ENCODE data around the gene EOLA1. TPM values are rescaled to one million over a fixed set of nuclear protein-coding genes. Genes with fewer than 3 reads are reported as not detected.
"Not testable (repeated sequence)": the region's sequence is repeated elsewhere in the genome, so short reads cannot be mapped to it uniquely, and the experiment has no call there.

Gene EOLA1
- total and polyA plus RNA-seq, 4 experiments from 2014 or later = 24.6 to 26.2 (median 25.4) TPM

DNA sequence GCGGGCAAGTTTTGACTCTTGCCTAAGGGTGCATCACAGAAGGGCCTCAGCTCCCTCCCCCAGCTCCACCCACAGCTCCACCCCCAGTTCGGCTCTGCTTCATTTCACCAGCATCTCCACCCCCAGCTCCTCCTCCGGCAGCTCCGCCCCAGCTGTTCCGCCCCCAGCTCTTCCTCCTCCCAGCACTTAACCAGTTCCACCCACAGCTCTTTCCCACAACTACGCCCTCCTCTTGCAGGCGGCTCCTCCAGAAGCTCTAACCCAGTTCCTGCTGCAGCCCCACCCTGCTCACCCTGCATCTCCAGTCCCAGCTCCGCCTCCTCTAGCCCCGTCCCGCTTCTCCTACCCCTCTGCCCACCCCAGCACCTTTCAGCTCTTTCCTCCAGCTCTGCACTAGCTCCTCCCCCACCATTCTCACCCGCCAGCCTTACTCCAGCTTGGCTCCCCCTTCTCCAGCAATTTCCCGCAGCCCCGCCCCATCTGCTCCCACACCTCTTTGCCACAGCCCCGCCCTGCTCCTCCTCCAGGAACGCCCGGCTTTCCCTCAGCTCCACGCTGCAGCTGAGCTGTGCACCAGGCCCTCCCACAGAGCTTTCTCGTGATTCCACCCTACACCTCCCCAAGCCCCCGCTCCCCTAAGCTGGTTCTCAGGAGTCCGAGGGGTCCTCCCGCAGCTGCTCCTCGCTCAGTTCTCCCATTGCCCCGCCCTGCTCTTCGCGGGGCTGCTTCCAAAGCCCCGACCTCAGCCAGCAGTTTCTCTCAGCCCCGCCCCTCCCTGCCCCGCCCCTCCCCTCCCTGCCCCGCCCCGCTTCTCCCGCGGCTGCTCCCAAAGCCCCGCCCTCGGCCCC, 1.3 kb upstream of the EOLA1 start:
- Histone ChIP-seq H3K9me3 (ENCODE audit: control insufficient read depth in 1 of 2, low read length in 2 of 2) (no peaks in the 10 kb centered on the region), H3K4me1 (ENCODE audit: insufficient read depth, low read length) (peaks cover 11% of the 10 kb centered on the region), H3K36me3 (ENCODE audit: insufficient read depth, low read length) (no peaks in the 10 kb centered on the region), H3K27ac (ENCODE audit: low read depth, low read length) (peak overlapping the region; percentile 64), H3K4me3 (ENCODE audit: low read length in 2 of 2) (peak overlapping the region in 1 of 2 donors; percentile 67), H3K27me3 (ENCODE audit: insufficient read depth, low read length) (no peaks in the 10 kb centered on the region)
- CTCF ChIA-PET (ENCODE audit: partially characterized antibody) = interaction anchor here (1.2 to 2.9 kb wide), 8 partner anchors 12 to 400 kb away, joined by 3 to 56 read pairs (median 16); partner anchors contain the start of genes EOLA2 and IDS
- Mint-ChIP-seq H3K4me1 (peaks cover 6 to 16% (median 12%) of the 10 kb centered on the region in 4 donors), H3K27me3 (no peaks in the 10 kb centered on the region), H3K9me3 (peaks cover 0 to 4% (median 0%) of the 10 kb centered on the region in 8 donors), H3K4me3 (peak overlapping the region; percentile 88 to 93 (median 90)), H3K27ac (peak overlapping the region; percentile 90 to 99 (median 97)), H3K36me3 (peaks cover 0 to 8% of the 10 kb centered on the region in 2 donors)
- POLR2A ChIA-PET (ENCODE audit: partially characterized antibody) = interaction anchor here (0.9 to 4.1 kb wide), 7 partner anchors 11 to 1154 kb away, joined by 5 to 83 read pairs (median 34); partner anchors contain the start of genes EOLA2, IDS and MTMR1
- DNase-seq = peak; percentile 82 to 94 (median 91)
- intact Hi-C loops (cut with micrococcal nuclease) = loop anchor here (1.0 kb wide), 3 partner anchors 13 to 35 kb away; no protein-coding TSS in a partner anchor

- ChIA-PET POLR2A (ENCODE audit: partially characterized antibody) (interaction anchor here (0.9 to 4.1 kb wide), 10 partner anchors 12 to 1159 kb away, joined by 3 to 83 read pairs (median 24); partner anchors contain the start of genes EOLA2, IDS and MTMR1), CTCF (ENCODE audit: partially characterized antibody) (interaction anchor here (1.2 to 2.9 kb wide), 8 partner anchors 13 to 400 kb away, joined by 3 to 56 read pairs (median 16); partner anchors contain the start of genes EOLA2 and IDS)
Observed at GRCh38 chrX:149540131-149540620, 636 bp upstream of the EOLA1 start.

DNA sequence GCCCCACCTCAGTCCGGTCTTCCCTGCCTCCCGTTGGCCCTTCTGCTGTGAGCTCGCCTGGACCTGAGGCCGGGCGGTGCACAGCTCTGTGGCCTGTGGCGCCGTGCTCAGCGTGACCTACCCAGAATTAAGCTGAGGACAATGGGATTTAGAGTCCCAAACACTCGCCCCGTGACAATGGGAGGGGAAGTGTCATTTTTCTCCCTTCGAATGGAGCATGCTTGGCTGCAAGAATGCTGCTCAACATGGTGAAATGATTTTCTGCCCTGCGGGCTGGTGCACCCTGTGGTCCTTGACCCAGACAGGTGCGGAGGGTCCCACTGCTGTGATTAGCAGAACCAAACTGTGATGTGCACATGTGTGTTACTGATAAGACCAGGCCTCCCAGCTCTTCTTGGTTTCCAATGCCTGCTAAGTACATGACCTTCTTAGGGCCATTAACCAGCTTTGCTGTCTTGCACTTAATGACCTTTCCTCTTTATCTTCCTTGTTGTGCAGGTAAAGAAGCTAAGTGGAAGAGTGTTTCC, 772 bp downstream of the EOLA1 start:
- H3K36me3 ChIP-seq (ENCODE audit: insufficient read depth, low read length) = no peaks in the 10 kb centered on the region
- Mint-ChIP-seq H3K27me3 (no peaks in the 10 kb centered on the region), H3K36me3 (peaks cover 0 to 11% of the 10 kb centered on the region in 2 donors), H3K9me3 (peaks cover 0 to 4% (median 0%) of the 10 kb centered on the region in 8 donors), H3K27ac (peak overlapping the region; percentile 90 to 100 (median 99)), H3K4me3 (peak overlapping the region; percentile 88 to 94 (median 92)), H3K4me1 (peaks cover 6 to 16% (median 12%) of the 10 kb centered on the region in 4 donors)
- intact Hi-C loops (cut with micrococcal nuclease) = no loop called here
- H3K9me3 ChIP-seq (ENCODE audit: control insufficient read depth in 1 of 2, low read length in 2 of 2) = no peaks in the 10 kb centered on the region
- peaks cover 11% of the 10 kb centered on the region for H3K4me1 ChIP-seq (ENCODE audit: insufficient read depth, low read length)
- DNase-seq = no peak
- H3K27ac ChIP-seq (ENCODE audit: low read depth, low read length) = peak overlapping the region; percentile 99
- H3K4me3 ChIP-seq (ENCODE audit: low read length in 2 of 2) = peak overlapping the region in 1 of 2 donors; percentile 89
- CTCF ChIA-PET (ENCODE audit: partially characterized antibody) = interaction anchor here (2.9 kb wide), 1 partner anchor 30 kb away, joined by 31 read pairs; no protein-coding TSS in a partner anchor
- no peaks in the 10 kb centered on the region for H3K27me3 ChIP-seq (ENCODE audit: insufficient read depth, low read length)
- POLR2A ChIA-PET (ENCODE audit: partially characterized antibody) = interaction anchor here (2.7 to 4.1 kb wide), 6 partner anchors 13 to 398 kb away, joined by 22 to 83 read pairs (median 34); partner anchors contain the start of genes EOLA2 and IDS

More at GRCh38 chrX:149540131-149540620, 636 bp upstream of the EOLA1 start:
- Histone ChIP-seq H3K27ac (ENCODE audit: low read depth, low read length) (peak overlapping the region; percentile 99), H3K9me3 (ENCODE audit: control insufficient read depth in 1 of 2, low read length in 2 of 2) (no peaks in the 10 kb centered on the region), H3K4me1 (ENCODE audit: insufficient read depth, low read length) (peaks cover 11% of the 10 kb centered on the region), H3K4me3 (ENCODE audit: low read length in 2 of 2) (peak overlapping the region; percentile 73 to 89), H3K36me3 (ENCODE audit: insufficient read depth, low read length) (no peaks in the 10 kb centered on the region), H3K27me3 (ENCODE audit: insufficient read depth, low read length) (no peaks in the 10 kb centered on the region)
- peaks cover 0 to 4% (median 0%) of the 10 kb centered on the region in 8 donors for H3K9me3 Mint-ChIP-seq
- H3K27ac Mint-ChIP-seq = peak overlapping the region; percentile 90 to 100 (median 99)
- H3K4me3 Mint-ChIP-seq = peak overlapping the region; percentile 88 to 94 (median 92)
- peaks cover 6 to 16% (median 12%) of the 10 kb centered on the region in 4 donors for H3K4me1 Mint-ChIP-seq
- H3K36me3 Mint-ChIP-seq = peaks cover 0 to 11% of the 10 kb centered on the region in 2 donors
- H3K27me3 Mint-ChIP-seq = no peaks in the 10 kb centered on the region
- intact Hi-C loops (cut with micrococcal nuclease) = loop anchor here (1.0 kb wide), 3 partner anchors 14 to 36 kb away; no protein-coding TSS in a partner anchor
- DNase-seq = peak; percentile 83 to 95 (median 87)

GRCh38 chrX:149545545-149546543, 5.0 kb downstream of the EOLA1 start:
- H3K4me1 Mint-ChIP-seq; H3K4me3 Mint-ChIP-seq; H3K9me3 Mint-ChIP-seq; H3K27me3 ChIP-seq (ENCODE audit: insufficient read depth, low read length); DNase-seq; H3K27me3 Mint-ChIP-seq; CTCF ChIA-PET (ENCODE audit: partially characterized antibody); POLR2A ChIA-PET (ENCODE audit: partially characterized antibody); H3K4me1 ChIP-seq (ENCODE audit: insufficient read depth, low read length); H3K9me3 ChIP-seq (ENCODE audit: control insufficient read depth in 1 of 2, low read length in 2 of 2); H3K36me3 Mint-ChIP-seq; H3K27ac ChIP-seq (ENCODE audit: low read depth, low read length); H3K36me3 ChIP-seq (ENCODE audit: insufficient read depth, low read length); H3K4me3 ChIP-seq (ENCODE audit: low read length in 2 of 2); intact Hi-C loops (cut with micrococcal nuclease): not testable (repeated sequence)
- peak overlapping the region in 2 of 7 donors; percentile 18 to 31 for H3K27ac Mint-ChIP-seq

DNA sequence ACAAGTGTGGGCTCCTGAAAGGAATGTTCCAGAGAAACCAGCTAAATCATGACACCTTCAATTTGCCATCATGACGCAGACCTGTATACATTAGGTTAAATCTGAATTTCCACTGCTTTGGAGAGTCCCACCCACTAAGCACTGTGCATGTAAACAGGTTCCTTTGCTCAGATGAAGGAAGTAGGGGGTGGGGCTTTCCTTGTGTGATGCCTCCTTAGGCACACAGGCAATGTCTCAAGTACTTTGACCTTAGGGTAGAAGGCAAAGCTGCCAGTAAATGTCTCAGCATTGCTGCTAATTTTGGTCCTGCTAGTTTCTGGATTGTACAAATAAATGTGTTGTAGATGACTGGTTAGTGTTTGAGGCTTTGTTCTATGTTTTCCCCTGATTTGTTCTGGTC, 6.2 kb downstream of the EOLA1 start:
- H3K4me3 ChIP-seq (ENCODE audit: low read length in 2 of 2); H3K9me3 ChIP-seq (ENCODE audit: control insufficient read depth in 1 of 2, low read length in 2 of 2); H3K9me3 Mint-ChIP-seq; DNase-seq; POLR2A ChIA-PET (ENCODE audit: partially characterized antibody); H3K27ac Mint-ChIP-seq; H3K36me3 Mint-ChIP-seq; H3K27me3 Mint-ChIP-seq; H3K27me3 ChIP-seq (ENCODE audit: insufficient read depth, low read length); H3K27ac ChIP-seq (ENCODE audit: low read depth, low read length); intact Hi-C loops (cut with micrococcal nuclease); H3K4me1 Mint-ChIP-seq; H3K4me3 Mint-ChIP-seq; H3K4me1 ChIP-seq (ENCODE audit: insufficient read depth, low read length); CTCF ChIA-PET (ENCODE audit: partially characterized antibody); H3K36me3 ChIP-seq (ENCODE audit: insufficient read depth, low read length): not testable (repeated sequence)

DNA sequence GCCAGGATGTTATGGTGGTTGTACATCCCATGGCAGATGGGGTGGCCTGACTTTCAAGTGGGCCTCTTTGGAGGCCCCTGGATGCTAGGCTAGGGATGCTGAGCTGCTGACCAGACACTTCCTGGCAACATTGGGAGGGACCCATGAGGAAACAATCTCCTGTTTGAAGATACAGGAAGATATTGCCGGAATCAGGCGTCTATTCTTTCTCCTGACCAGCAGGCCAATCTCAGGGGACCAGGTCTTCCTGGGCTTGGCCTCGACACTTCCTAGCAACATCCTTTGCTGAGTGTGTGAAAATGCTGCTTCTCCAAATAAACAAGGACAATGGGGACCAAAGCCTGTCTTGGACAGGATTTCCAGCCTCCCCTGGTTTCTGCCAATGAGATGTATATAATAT, 7.0 kb downstream of the EOLA1 start:
- H3K4me1 Mint-ChIP-seq; H3K4me3 Mint-ChIP-seq; H3K36me3 ChIP-seq (ENCODE audit: insufficient read depth, low read length); H3K9me3 Mint-ChIP-seq; H3K27ac ChIP-seq (ENCODE audit: low read depth, low read length); CTCF ChIA-PET (ENCODE audit: partially characterized antibody); H3K4me3 ChIP-seq (ENCODE audit: low read length in 2 of 2); H3K27me3 ChIP-seq (ENCODE audit: insufficient read depth, low read length); intact Hi-C loops (cut with micrococcal nuclease); H3K9me3 ChIP-seq (ENCODE audit: control insufficient read depth in 1 of 2, low read length in 2 of 2); DNase-seq; H3K36me3 Mint-ChIP-seq; H3K27me3 Mint-ChIP-seq; POLR2A ChIA-PET (ENCODE audit: partially characterized antibody); H3K4me1 ChIP-seq (ENCODE audit: insufficient read depth, low read length); H3K27ac Mint-ChIP-seq: not testable (repeated sequence)
